K562 (cell line): ENCODE data around the gene WDR70. TPM values are rescaled to one million over a fixed set of nuclear protein-coding genes. Genes with fewer than 3 reads are reported as not detected.
A peak's percentile ranks its signal among the peaks of the same experiment; 100 is the strongest.

Source experiments
- CCNT2 ChIP-seq: IDR thresholded peaks from 2 replicates; pipeline ENCODE4 v1.6.1; 2011; ENCODE audit warnings: borderline replicate concordance, low read depth, mild to moderate bottlenecking, moderate library complexity, mixed read lengths, low read length; ENCODE audit not compliant: insufficient read length; ENCODE audit errors: extremely low read depth
- FOXJ2 ChIP-seq: fragments of 200-800 bp; sonication (Bioruptor generic); IDR thresholded peaks from 2 replicates; pipeline ENCODE4 v1.6.1; 2016; ENCODE audit warnings: missing genetic modification characterization, missing compliant biosample characterization
- KLF16 ChIP-seq: IDR thresholded peaks from 2 replicates; pipeline ENCODE4 v1.6.1; 2016; ENCODE audit warnings: antibody characterized with exemption
- MAFF ChIP-seq: IDR thresholded peaks from 2 replicates; pipeline ENCODE4 v1.6.1; 2012; ENCODE audit warnings: low read length, improper control_type of control experiment
- MYBL2 ChIP-seq, 2 experiments: fragments of 450-650 bp in 1 of 2; sonication (generic) in 1 of 2; formaldehyde crosslinking in 1 of 2; IDR thresholded peaks; 2 replicates each; pipeline versions ENCODE4 v1.6.1 to v1.8.1; 2017 to 2022; ENCODE audit warnings: borderline replicate concordance in 1 of 2, inconsistent platforms in 1 of 2, low read depth in 1 of 2, mild to moderate bottlenecking in 1 of 2, missing genetic modification reagents in 1 of 2, moderate library complexity in 1 of 2
- POLR3G ChIP-seq: IDR thresholded peaks from 2 replicates; pipeline ENCODE4 v1.6.1; 2011; ENCODE audit not compliant: insufficient read length, insufficient replicate concordance; ENCODE audit errors: extremely low read depth
- PTRF ChIP-seq: fragments of 450-650 bp; IDR thresholded peaks from 2 replicates; pipeline ENCODE4 v1.6.1; 2016; ENCODE audit warnings: mild to moderate bottlenecking, missing genetic modification characterization, missing compliant biosample characterization
- TAF1 ChIP-seq: IDR thresholded peaks from 2 replicates; pipeline ENCODE4 v1.6.1; 2011; ENCODE audit warnings: mild to moderate bottlenecking, low read length, moderate library complexity; ENCODE audit not compliant: insufficient read depth, control insufficient read depth, severe bottlenecking; ENCODE audit errors: extremely low read depth
- TEAD4 ChIP-seq, 2 experiments: sonication (generic) in 1 of 2; formaldehyde crosslinking in 1 of 2; IDR thresholded peaks; 2 replicates each; pipeline versions ENCODE4 v1.6.1 to v1.8.0; 2012 to 2022; ENCODE audit warnings: borderline replicate concordance in 1 of 2, inconsistent platforms in 1 of 2, low read length in 1 of 2, mild to moderate bottlenecking in 1 of 2, missing genetic modification reagents in 1 of 2
- TGIF2 ChIP-seq: sonication (generic); formaldehyde crosslinking; IDR thresholded peaks from 2 replicates; pipeline ENCODE4 v1.8.1; 2022; ENCODE audit warnings: mild to moderate bottlenecking, missing genetic modification reagents, moderate library complexity
- ZNF184 ChIP-seq: sonication (generic); formaldehyde crosslinking; IDR thresholded peaks from 2 replicates; pipeline ENCODE4 v1.5.0; 2020; ENCODE audit warnings: missing genetic modification reagents
- ZNF277 ChIP-seq: fragments of 250-450 bp; sonication (Bioruptor Pico); IDR thresholded peaks from 2 replicates; pipeline ENCODE4 v1.8.0; 2022; ENCODE audit warnings: inconsistent platforms, mild to moderate bottlenecking, moderate library complexity, borderline replicate concordance
- ZNF318 ChIP-seq, 2 experiments: fragments of 450-650 bp; IDR thresholded peaks; 2 replicates each; pipeline ENCODE4 v1.6.1; 2016; ENCODE audit warnings: mild to moderate bottlenecking in 2 of 2, borderline replicate concordance in 1 of 2, low read depth in 1 of 2, moderate library complexity in 1 of 2
- ZNF384 ChIP-seq: IDR thresholded peaks from 2 replicates; pipeline ENCODE4 v1.6.1; 2012; ENCODE audit warnings: low read depth, low read length, improper control_type of control experiment
- ZNF395 ChIP-seq: fragments of 200-800 bp; sonication (Bioruptor generic); IDR thresholded peaks from 2 replicates; pipeline ENCODE4 v1.6.1; 2017; ENCODE audit warnings: missing genetic modification characterization, missing compliant biosample characterization
- ZNF507 ChIP-seq: conservative IDR thresholded peaks from 2 replicates; pipeline ENCODE4 v1.6.1; 2017; ENCODE audit warnings: missing genetic modification characterization, missing compliant biosample characterization
- polyA plus RNA-seq, 8 experiments: library from polyadenylated mRNA; depleted of rRNA in 4 of 8; stranded (reverse) in 5 of 8; unstranded in 3 of 8; fragments of >200 nt; fragmentation: Nextera tagmentation in 2 of 8; fragmentation: Illumina TruSeq in 1 of 8; extraction: Ambion mirVana in 2 of 8; extraction: Trizol in 1 of 8; gene quantifications; 2 replicates each; pipeline versions ENCODE4 v1.2.1 to v1.2.3, GENCODE V29; 2011 to 2014; ENCODE audit warnings: inconsistent platforms in 1 of 8, missing spikeins in 1 of 8
- total RNA-seq, 7 experiments: library from RNA; depleted of rRNA in 6 of 7; stranded (reverse); fragments of >200 nt in 6 of 7; fragmentation: Illumina TruSeq in 2 of 7; extraction: Trizol in 2 of 7; gene quantifications; 2 replicates each; pipeline versions ENCODE4 v1.2.1 to v1.2.3, GENCODE V29; 2011 to 2021; ENCODE audit warnings: low replicate concordance in 1 of 7

WDR70 gene
- total and polyA plus RNA-seq, 9 of the 15 experiments (the other 6 are each of a cell fraction or from before 2014, with no cell fraction given), result 16.8 to 46.6 (median 38.8) TPM

GRCh38 chr5:37668524-37669047 is 289.5 kb downstream of the WDR70 start (continued):
- peak; percentile 80 to 98; a peak in 3 of 4 replicates for TF ChIP-seq ZNF318 (IDR thresholded peaks at IDR 0.05; ENCODE audit: borderline replicate concordance in 1 of 2, low read depth in 1 of 2)
- TF ChIP-seq TGIF2 (CRISPR knock-in tag), result no peak
- TF ChIP-seq PTRF (tag), result no peak
- TF ChIP-seq ZNF395 (CRISPR knock-in tag), result peak; percentile 49; the same call in 1 of the 2 replicates
- TF ChIP-seq KLF16, result peak; percentile 76
- no peak for TF ChIP-seq ZNF384
- TF ChIP-seq ZNF507 (tag), result no peak
- no peak for TF ChIP-seq MYBL2 (IDR thresholded peaks at IDR 0.05; ENCODE audit: low read depth)
- no peak for TF ChIP-seq MYBL2 (CRISPR knock-in tag; IDR thresholded peaks at IDR 0.05; ENCODE audit: borderline replicate concordance)
- TF ChIP-seq CCNT2, result peak; percentile 27
- peak; percentile 76 for TF ChIP-seq MAFF
- TF ChIP-seq ZNF184 (CRISPR knock-in tag), result no peak
- peak; percentile 65; the same call in 1 of the 2 replicates for TF ChIP-seq FOXJ2 (tag)
- no peak for TF ChIP-seq TAF1
- TF ChIP-seq ZNF277 (CRISPR knock-in tag), result no peak
- peak; percentile 87 for TF ChIP-seq TEAD4 (IDR thresholded peaks at IDR 0.05; ENCODE audit: low read length)
- TF ChIP-seq TEAD4 (CRISPR knock-in tag; IDR thresholded peaks at IDR 0.05; ENCODE audit: borderline replicate concordance), result no peak
- no peak for TF ChIP-seq POLR3G
